ENCODE results near the gene MAPK12.

- TF ChIP-seq POLR2A (IDR thresholded peaks at IDR 0.05; ENCODE audit: extremely low read depth, insufficient read length) (no peak), MAX (IDR thresholded peaks at IDR 0.05; ENCODE audit: low read depth, low read length) (no peak)
- TF ChIP-seq, protein P1, sequence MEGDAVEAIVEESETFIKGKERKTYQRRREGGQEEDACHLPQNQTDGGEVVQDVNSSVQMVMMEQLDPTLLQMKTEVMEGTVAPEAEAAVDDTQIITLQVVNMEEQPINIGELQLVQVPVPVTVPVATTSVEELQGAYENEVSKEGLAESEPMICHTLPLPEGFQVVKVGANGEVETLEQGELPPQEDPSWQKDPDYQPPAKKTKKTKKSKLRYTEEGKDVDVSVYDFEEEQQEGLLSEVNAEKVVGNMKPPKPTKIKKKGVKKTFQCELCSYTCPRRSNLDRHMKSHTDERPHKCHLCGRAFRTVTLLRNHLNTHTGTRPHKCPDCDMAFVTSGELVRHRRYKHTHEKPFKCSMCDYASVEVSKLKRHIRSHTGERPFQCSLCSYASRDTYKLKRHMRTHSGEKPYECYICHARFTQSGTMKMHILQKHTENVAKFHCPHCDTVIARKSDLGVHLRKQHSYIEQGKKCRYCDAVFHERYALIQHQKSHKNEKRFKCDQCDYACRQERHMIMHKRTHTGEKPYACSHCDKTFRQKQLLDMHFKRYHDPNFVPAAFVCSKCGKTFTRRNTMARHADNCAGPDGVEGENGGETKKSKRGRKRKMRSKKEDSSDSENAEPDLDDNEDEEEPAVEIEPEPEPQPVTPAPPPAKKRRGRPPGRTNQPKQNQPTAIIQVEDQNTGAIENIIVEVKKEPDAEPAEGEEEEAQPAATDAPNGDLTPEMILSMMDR (IDR thresholded peaks at IDR 0.05; ENCODE audit: low read depth, low read length): no peak
Observed at GRCh38 chr22:50278956-50279619, 17.6 kb upstream of the MAPK12 start.

Measured in NB4 (cell line).